Ishikawa (cell line): ENCODE data around the gene EPS8L2.

Experiments
- CEBPB ChIP-seq: IDR thresholded peaks from 2 replicates; pipeline ENCODE4 v1.6.1; 2012
- CREB1 ChIP-seq: IDR thresholded peaks from 2 replicates; pipeline ENCODE4 v1.6.1; 2012; ENCODE audit warnings: low read depth
- EP300 ChIP-seq: IDR thresholded peaks from 2 replicates; pipeline ENCODE4 v1.6.1; 2012; ENCODE audit warnings: borderline replicate concordance
- RAD21 ChIP-seq: IDR thresholded peaks from 2 replicates; pipeline ENCODE4 v1.6.1; 2012; ENCODE audit warnings: low read depth
- USF1 ChIP-seq: IDR thresholded peaks from 2 replicates; pipeline ENCODE4 v1.6.1; 2012
- YY1 ChIP-seq: IDR thresholded peaks from 2 replicates; pipeline ENCODE4 v1.6.1; 2012; ENCODE audit warnings: low read depth
- ZBTB7A ChIP-seq: IDR thresholded peaks from 2 replicates; pipeline ENCODE4 v1.6.1; 2012; ENCODE audit warnings: low read depth
- TF ChIP-seq, protein P1 (sequence below): IDR thresholded peaks from 2 replicates; pipeline ENCODE4 v1.6.1; 2012; ENCODE audit warnings: low read depth, mild to moderate bottlenecking

DNA sequence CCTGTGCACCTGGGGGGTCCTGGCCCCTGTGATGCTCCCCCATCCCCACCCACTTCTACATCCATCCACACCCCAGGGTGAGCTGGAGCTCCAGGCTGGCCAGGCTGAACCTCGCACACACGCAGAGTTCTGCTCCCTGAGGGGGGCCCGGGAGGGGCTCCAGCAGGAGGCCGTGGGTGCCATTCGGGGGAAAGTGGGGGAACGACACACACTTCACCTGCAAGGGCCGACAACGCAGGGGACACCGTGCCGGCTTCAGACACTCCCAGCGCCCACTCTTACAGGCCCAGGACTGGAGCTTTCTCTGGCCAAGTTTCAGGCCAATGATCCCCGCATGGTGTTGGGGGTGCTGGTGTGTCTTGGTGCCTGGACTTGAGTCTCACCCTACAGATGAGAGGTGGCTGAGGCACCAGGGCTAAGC, 21.3 kb downstream of the EPS8L2 start:
- no peak for TF ChIP-seq EP300
- TF ChIP-seq CEBPB: no peak
- TF ChIP-seq, protein P1, sequence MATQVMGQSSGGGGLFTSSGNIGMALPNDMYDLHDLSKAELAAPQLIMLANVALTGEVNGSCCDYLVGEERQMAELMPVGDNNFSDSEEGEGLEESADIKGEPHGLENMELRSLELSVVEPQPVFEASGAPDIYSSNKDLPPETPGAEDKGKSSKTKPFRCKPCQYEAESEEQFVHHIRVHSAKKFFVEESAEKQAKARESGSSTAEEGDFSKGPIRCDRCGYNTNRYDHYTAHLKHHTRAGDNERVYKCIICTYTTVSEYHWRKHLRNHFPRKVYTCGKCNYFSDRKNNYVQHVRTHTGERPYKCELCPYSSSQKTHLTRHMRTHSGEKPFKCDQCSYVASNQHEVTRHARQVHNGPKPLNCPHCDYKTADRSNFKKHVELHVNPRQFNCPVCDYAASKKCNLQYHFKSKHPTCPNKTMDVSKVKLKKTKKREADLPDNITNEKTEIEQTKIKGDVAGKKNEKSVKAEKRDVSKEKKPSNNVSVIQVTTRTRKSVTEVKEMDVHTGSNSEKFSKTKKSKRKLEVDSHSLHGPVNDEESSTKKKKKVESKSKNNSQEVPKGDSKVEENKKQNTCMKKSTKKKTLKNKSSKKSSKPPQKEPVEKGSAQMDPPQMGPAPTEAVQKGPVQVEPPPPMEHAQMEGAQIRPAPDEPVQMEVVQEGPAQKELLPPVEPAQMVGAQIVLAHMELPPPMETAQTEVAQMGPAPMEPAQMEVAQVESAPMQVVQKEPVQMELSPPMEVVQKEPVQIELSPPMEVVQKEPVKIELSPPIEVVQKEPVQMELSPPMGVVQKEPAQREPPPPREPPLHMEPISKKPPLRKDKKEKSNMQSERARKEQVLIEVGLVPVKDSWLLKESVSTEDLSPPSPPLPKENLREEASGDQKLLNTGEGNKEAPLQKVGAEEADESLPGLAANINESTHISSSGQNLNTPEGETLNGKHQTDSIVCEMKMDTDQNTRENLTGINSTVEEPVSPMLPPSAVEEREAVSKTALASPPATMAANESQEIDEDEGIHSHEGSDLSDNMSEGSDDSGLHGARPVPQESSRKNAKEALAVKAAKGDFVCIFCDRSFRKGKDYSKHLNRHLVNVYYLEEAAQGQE: no peak
- no peak for TF ChIP-seq RAD21
- TF ChIP-seq CREB1: no peak
- TF ChIP-seq ZBTB7A: no peak; the same call in 1 of the 2 replicates
- no peak for TF ChIP-seq YY1
- no peak for TF ChIP-seq USF1
